ENCODE results near the gene ING5. TPM values are rescaled to one million over a fixed set of nuclear protein-coding genes. Genes with fewer than 3 reads are reported as not detected.

The ING5 gene
- total RNA-seq (2022) (29.3 and 35.1 TPM in 2 replicates), Bru-seq, nascent RNA (percentile 71 among the genes with signal in this experiment), BruChase-seq, experiment 1, labeled RNA remaining after a 6-hour chase (percentile 81 among the genes with signal in this experiment), BruChase-seq, experiment 2, labeled RNA remaining after a 2-hour chase (percentile 83 among the genes with signal in this experiment)
- long read RNA-seq, full-length matches to known transcripts = 4 of 11 reads
- long read RNA-seq, partial matches to known transcripts = 2 of 11 reads
- long read RNA-seq, other reads (novel, unspliced or antisense) = 5 of 11 reads

- CTCF ChIA-PET = interaction anchor here (0.6 to 1.1 kb wide), 4 partner anchors 15 to 229 kb away, joined by 3 to 6 read pairs (median 4); no protein-coding TSS in a partner anchor
- peaks cover 4% of the 10 kb centered on the region for H3K9me3 Mint-ChIP-seq (ENCODE audit: low read depth, unreplicated experiment)
- BruUV-seq (replicated peaks) = TSS peak; percentile 89
- intact Hi-C loops (cut with micrococcal nuclease; ENCODE audit: unreplicated experiment) = no loop called here
- peaks cover 10% of the 10 kb centered on the region for H3K4me1 Mint-ChIP-seq (ENCODE audit: low read depth, unreplicated experiment)
- peak; percentile 99 for DNase-seq
- H3K27me3 Mint-ChIP-seq (ENCODE audit: unreplicated experiment) = no peaks in the 10 kb centered on the region
- TF ChIP-seq CTCF (IDR thresholded peaks at IDR 0.05; ENCODE audit: unreplicated experiment) = peak; percentile 36
- H3K27ac Mint-ChIP-seq (ENCODE audit: unreplicated experiment) = peak within 1 kb of the TSS; percentile 93
- H3K4me3 Mint-ChIP-seq (ENCODE audit: low read depth, unreplicated experiment) = peak within 1 kb of the TSS; percentile 90
- peaks cover 73% of the 10 kb centered on the region for H3K36me3 Mint-ChIP-seq (ENCODE audit: insufficient read depth, unreplicated experiment)
Measured at GRCh38 chr2:241701399-241702154, at the start of gene ING5. ING5 (plus strand) TSS chr2:241702039; CDS start chr2:241702066, 27 bp downstream.

GRCh38 chr2:241652142-241652541, 49.7 kb upstream of the ING5 start:
- intact Hi-C loops (cut with micrococcal nuclease; ENCODE audit: unreplicated experiment) = no loop called here
- H3K27ac Mint-ChIP-seq (ENCODE audit: unreplicated experiment) = no peak overlapping the region
- H3K27me3 Mint-ChIP-seq (ENCODE audit: unreplicated experiment) = no peaks in the 10 kb centered on the region
- peaks cover 46% of the 10 kb centered on the region for H3K36me3 Mint-ChIP-seq (ENCODE audit: insufficient read depth, unreplicated experiment)
- no peaks in the 10 kb centered on the region for H3K9me3 Mint-ChIP-seq (ENCODE audit: low read depth, unreplicated experiment)
- H3K4me1 Mint-ChIP-seq (ENCODE audit: low read depth, unreplicated experiment) = no peaks in the 10 kb centered on the region
- no peak for DNase-seq
- no peak for TF ChIP-seq CTCF (IDR thresholded peaks at IDR 0.05; ENCODE audit: unreplicated experiment)
- H3K4me3 Mint-ChIP-seq (ENCODE audit: low read depth, unreplicated experiment) = no peak overlapping the region
- BruUV-seq (replicated peaks) = TSS peak; percentile 16
- CTCF ChIA-PET = interaction anchor here (0.6 kb wide), 1 partner anchor 10 kb away, joined by 3 read pairs; no protein-coding TSS in a partner anchor

- no peak for TF ChIP-seq CTCF (IDR thresholded peaks at IDR 0.05; ENCODE audit: unreplicated experiment)
- no TSS peak for BruUV-seq (replicated peaks)
- CTCF ChIA-PET = interaction anchor here (0.6 kb wide), 1 partner anchor 11 kb away, joined by 3 read pairs; no protein-coding TSS in a partner anchor
- DNase-seq = no peak
- Mint-ChIP-seq H3K27me3 (ENCODE audit: unreplicated experiment) (no peaks in the 10 kb centered on the region), H3K27ac (ENCODE audit: unreplicated experiment) (no peak overlapping the region), H3K9me3 (ENCODE audit: low read depth, unreplicated experiment) (no peaks in the 10 kb centered on the region), H3K4me1 (ENCODE audit: low read depth, unreplicated experiment) (no peaks in the 10 kb centered on the region), H3K36me3 (ENCODE audit: insufficient read depth, unreplicated experiment) (peaks cover 47% of the 10 kb centered on the region), H3K4me3 (ENCODE audit: low read depth, unreplicated experiment) (no peak overlapping the region)
- intact Hi-C loops (cut with micrococcal nuclease; ENCODE audit: unreplicated experiment) = no loop called here
Measured at GRCh38 chr2:241652722-241653121, 49.1 kb upstream of the ING5 start.

GRCh38 chr2:241653210-241653750, 48.6 kb upstream of the ING5 start:
- no peak for TF ChIP-seq CTCF (IDR thresholded peaks at IDR 0.05; ENCODE audit: unreplicated experiment)
- Mint-ChIP-seq H3K4me1 (ENCODE audit: low read depth, unreplicated experiment) (no peaks in the 10 kb centered on the region), H3K27me3 (ENCODE audit: unreplicated experiment) (no peaks in the 10 kb centered on the region), H3K36me3 (ENCODE audit: insufficient read depth, unreplicated experiment) (peaks cover 52% of the 10 kb centered on the region), H3K27ac (ENCODE audit: unreplicated experiment) (no peak overlapping the region), H3K9me3 (ENCODE audit: low read depth, unreplicated experiment) (no peaks in the 10 kb centered on the region), H3K4me3 (ENCODE audit: low read depth, unreplicated experiment) (no peak overlapping the region)
- no TSS peak for BruUV-seq (replicated peaks)
- intact Hi-C loops (cut with micrococcal nuclease; ENCODE audit: unreplicated experiment) = no loop called here
- CTCF ChIA-PET = no interaction called here
- no peak for DNase-seq

Measured in Calu3 (cell line).